ENCODE measurements around the gene MAPK12.

Gene MAPK12

GRCh38 chr22:50232481-50233151 is 28.9 kb downstream of the MAPK12 start:
- DNase-seq (ENCODE audit: low spot score): no peak

GRCh38 chr22:50229370-50229769 is 32.1 kb downstream of the MAPK12 start:
- no peak for DNase-seq (ENCODE audit: low spot score)

GRCh38 chr22:50228366-50228765 is 33.1 kb downstream of the MAPK12 start:
- no peak for DNase-seq (ENCODE audit: low spot score)

GRCh38 chr22:50227579-50228215 is 33.8 kb downstream of the MAPK12 start:
- DNase-seq (ENCODE audit: low spot score): no peak

GRCh38 chr22:50226875-50227165 is 34.7 kb downstream of the MAPK12 start:
- DNase-seq (ENCODE audit: low spot score): no peak

GRCh38 chr22:50226063-50226874 is 35.2 kb downstream of the MAPK12 start:
- DNase-seq (ENCODE audit: low spot score): no peak

- no peak for DNase-seq (ENCODE audit: low spot score)
Measured at GRCh38 chr22:50225200-50225969, 36.1 kb downstream of the MAPK12 start.

GRCh38 chr22:50224071-50224470 is 37.4 kb downstream of the MAPK12 start:
- DNase-seq (ENCODE audit: low spot score): no peak

GRCh38 chr22:50222508-50222907 is 39.0 kb downstream of the MAPK12 start:
- no peak for DNase-seq (ENCODE audit: low spot score)

GRCh38 chr22:50221410-50222300 is 39.8 kb downstream of the MAPK12 start:
- DNase-seq (ENCODE audit: low spot score): no peak

GRCh38 chr22:50220603-50221409 is 40.7 kb downstream of the MAPK12 start:
- DNase-seq (ENCODE audit: low spot score): no peak

GRCh38 chr22:50219800-50220602 is 41.5 kb downstream of the MAPK12 start:
- DNase-seq (ENCODE audit: low spot score): no peak

- no peak for DNase-seq (ENCODE audit: low spot score)
Measured at GRCh38 chr22:50218996-50219727, 42.3 kb downstream of the MAPK12 start.

- no peak for DNase-seq (ENCODE audit: low spot score)
Measured at GRCh38 chr22:50218153-50218995, 43.1 kb downstream of the MAPK12 start.

- DNase-seq (ENCODE audit: low spot score): no peak
Measured at GRCh38 chr22:50217543-50218152, 43.8 kb downstream of the MAPK12 start.

GRCh38 chr22:50216684-50217520 is 44.6 kb downstream of the MAPK12 start:
- no peak for DNase-seq (ENCODE audit: low spot score)
